HepG2 (cell line): ENCODE results near the gene HSD11B2.

Experiments
- ATF2 ChIP-seq: sonication (generic); formaldehyde crosslinking; IDR thresholded peaks from 2 replicates; pipeline ENCODE4 v1.4.0; 2020; ENCODE audit warnings: missing genetic modification reagents
- CTCF ChIP-seq: sonication (generic); formaldehyde crosslinking; IDR thresholded peaks from 2 replicates; pipeline ENCODE4 v1.5.0; 2020; ENCODE audit warnings: mild to moderate bottlenecking, missing genetic modification reagents, moderate library complexity
- FOXO1 ChIP-seq: sonication (generic); formaldehyde crosslinking; IDR thresholded peaks from 2 replicates; pipeline ENCODE4 v1.4.0; 2020; ENCODE audit warnings: missing genetic modification reagents
- NFYC ChIP-seq: IDR thresholded peaks from 2 replicates; pipeline ENCODE4 v1.6.1; 2016; ENCODE audit warnings: missing genetic modification reagents, missing compliant biosample characterization
- PBX2 ChIP-seq: IDR thresholded peaks from 2 replicates; pipeline ENCODE4 v1.6.1; 2016; ENCODE audit warnings: control low read depth
- RAD21 ChIP-seq: fragments of 450-650 bp; formaldehyde crosslinking; IDR thresholded peaks from 2 replicates; pipeline ENCODE4 v1.5.0; 2020; ENCODE audit warnings: mild to moderate bottlenecking
- SAFB2 ChIP-seq: sonication (generic); formaldehyde crosslinking; IDR thresholded peaks from 2 replicates; pipeline ENCODE4 v1.5.1; 2020; ENCODE audit warnings: missing genetic modification reagents, low read depth, mild to moderate bottlenecking, borderline replicate concordance
- TCF12 ChIP-seq, 2 experiments: fragments of 450-650 bp in 1 of 2; sonication (generic) in 1 of 2; formaldehyde crosslinking in 1 of 2; IDR thresholded peaks; 2 replicates each; pipeline versions ENCODE4 v1.6.1 to v1.8.0; 2017 to 2022; ENCODE audit warnings: antibody characterized with exemption in 1 of 2, mild to moderate bottlenecking in 1 of 2, missing genetic modification reagents in 1 of 2, moderate library complexity in 1 of 2
- ZNF597 ChIP-seq: sonication (generic); formaldehyde crosslinking; IDR thresholded peaks from 2 replicates; pipeline ENCODE4 v1.5.0; 2020; ENCODE audit warnings: missing genetic modification reagents
- ZNF674 ChIP-seq: sonication (generic); formaldehyde crosslinking; IDR thresholded peaks from 2 replicates; pipeline ENCODE4 v1.5.0; 2020; ENCODE audit warnings: low read depth, mild to moderate bottlenecking, missing genetic modification reagents
- ZNF780A ChIP-seq: sonication (generic); formaldehyde crosslinking; IDR thresholded peaks from 2 replicates; pipeline ENCODE4 v1.8.0; 2022; ENCODE audit warnings: mild to moderate bottlenecking, missing genetic modification reagents, moderate library complexity
- TF ChIP-seq, protein P1 (sequence below): IDR thresholded peaks from 2 replicates; pipeline ENCODE4 v1.6.1; 2016; ENCODE audit warnings: missing compliant biosample characterization, missing genetic modification reagents, borderline replicate concordance
- TF ChIP-seq, protein P2 (sequence below): sonication (generic); formaldehyde crosslinking; IDR thresholded peaks from 2 replicates; pipeline ENCODE4 v1.4.0; 2020; ENCODE audit warnings: missing genetic modification reagents
- TF ChIP-seq, protein P3 (sequence below): sonication (generic); formaldehyde crosslinking; IDR thresholded peaks from 2 replicates; pipeline ENCODE4 v1.4.0; 2020; ENCODE audit warnings: missing genetic modification reagents, low read depth, mild to moderate bottlenecking, borderline replicate concordance

- TF ChIP-seq ATF2 (CRISPR knock-in tag) (no peak), TCF12 (IDR thresholded peaks at IDR 0.05) (no peak), TCF12 (CRISPR knock-in tag; IDR thresholded peaks at IDR 0.05) (no peak), RAD21 (CRISPR knock-in tag) (no peak), FOXO1 (no peak), ZNF780A (CRISPR knock-in tag) (no peak), NFYC (CRISPR knock-in tag) (no peak), CTCF (CRISPR knock-in tag) (peak; percentile 29), SAFB2 (no peak), ZNF597 (no peak), PBX2 (CRISPR knock-in tag) (no peak), ZNF674 (CRISPR knock-in tag) (no peak)
- TF ChIP-seq, protein P1, sequence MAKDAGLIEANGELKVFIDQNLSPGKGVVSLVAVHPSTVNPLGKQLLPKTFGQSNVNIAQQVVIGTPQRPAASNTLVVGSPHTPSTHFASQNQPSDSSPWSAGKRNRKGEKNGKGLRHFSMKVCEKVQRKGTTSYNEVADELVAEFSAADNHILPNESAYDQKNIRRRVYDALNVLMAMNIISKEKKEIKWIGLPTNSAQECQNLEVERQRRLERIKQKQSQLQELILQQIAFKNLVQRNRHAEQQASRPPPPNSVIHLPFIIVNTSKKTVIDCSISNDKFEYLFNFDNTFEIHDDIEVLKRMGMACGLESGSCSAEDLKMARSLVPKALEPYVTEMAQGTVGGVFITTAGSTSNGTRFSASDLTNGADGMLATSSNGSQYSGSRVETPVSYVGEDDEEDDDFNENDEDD (CRISPR knock-in tag) = no peak
- TF ChIP-seq, protein P2, sequence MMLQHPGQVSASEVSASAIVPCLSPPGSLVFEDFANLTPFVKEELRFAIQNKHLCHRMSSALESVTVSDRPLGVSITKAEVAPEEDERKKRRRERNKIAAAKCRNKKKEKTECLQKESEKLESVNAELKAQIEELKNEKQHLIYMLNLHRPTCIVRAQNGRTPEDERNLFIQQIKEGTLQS = no peak
- TF ChIP-seq, protein P3, sequence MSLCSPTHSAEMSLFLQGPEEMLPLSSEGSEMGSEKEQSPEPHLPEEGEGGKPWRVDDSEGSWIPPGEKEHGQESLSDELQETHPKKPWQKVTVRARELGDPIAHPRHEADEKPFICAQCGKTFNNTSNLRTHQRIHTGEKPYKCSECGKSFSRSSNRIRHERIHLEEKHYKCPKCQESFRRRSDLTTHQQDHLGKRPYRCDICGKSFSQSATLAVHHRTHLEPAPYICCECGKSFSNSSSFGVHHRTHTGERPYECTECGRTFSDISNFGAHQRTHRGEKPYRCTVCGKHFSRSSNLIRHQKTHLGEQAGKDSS = no peak
Measured at GRCh38 chr16:67429053-67429798, 1.7 kb upstream of the HSD11B2 start.
